ENCODE results near the gene GMCL1.
"Not testable (repeated sequence)": the region's sequence is repeated elsewhere in the genome, so short reads cannot be mapped to it uniquely, and the experiment has no call there.

GMCL1 gene

DNA sequence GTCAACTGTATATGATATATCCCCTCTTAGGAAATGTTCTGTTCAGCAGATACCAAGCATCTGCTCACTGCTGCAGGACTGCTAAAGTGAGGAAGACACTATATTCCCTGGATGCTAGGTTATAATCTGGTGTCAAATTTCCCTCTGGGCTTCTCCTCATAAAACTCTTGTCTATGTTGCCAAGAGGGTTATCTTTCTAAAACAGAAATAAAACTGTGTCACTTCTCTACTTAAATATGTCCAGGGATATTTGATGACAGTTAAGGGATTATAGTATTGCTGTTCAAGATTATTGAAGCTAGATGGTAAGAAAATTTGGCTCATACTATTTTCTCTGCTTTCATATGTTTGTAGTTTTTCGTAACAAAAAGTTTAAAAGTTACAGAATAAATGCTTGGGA is 33.8 kb downstream of the GMCL1 start:
- no peak for DNase-seq

DNA sequence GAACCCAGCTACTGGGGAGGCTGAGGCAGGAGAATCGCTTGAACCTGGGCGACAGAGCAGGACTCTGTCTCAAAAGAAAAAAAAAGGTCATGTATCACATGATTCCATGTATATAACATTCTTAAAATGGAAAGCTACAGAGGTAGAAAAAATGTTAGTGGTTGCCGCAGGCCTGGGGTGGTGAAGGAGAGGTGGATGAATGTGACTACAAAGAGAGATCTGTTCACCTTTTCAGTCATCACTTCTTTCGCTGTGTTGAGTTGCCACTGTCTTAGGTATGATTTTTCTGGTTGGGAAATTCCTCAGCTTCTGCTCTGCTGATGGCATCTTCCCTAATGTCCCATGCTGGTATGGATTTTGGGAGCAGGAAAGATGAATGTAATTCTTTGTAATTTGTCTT is 59.0 kb downstream of the GMCL1 start:
- DNase-seq: no peak

DNA sequence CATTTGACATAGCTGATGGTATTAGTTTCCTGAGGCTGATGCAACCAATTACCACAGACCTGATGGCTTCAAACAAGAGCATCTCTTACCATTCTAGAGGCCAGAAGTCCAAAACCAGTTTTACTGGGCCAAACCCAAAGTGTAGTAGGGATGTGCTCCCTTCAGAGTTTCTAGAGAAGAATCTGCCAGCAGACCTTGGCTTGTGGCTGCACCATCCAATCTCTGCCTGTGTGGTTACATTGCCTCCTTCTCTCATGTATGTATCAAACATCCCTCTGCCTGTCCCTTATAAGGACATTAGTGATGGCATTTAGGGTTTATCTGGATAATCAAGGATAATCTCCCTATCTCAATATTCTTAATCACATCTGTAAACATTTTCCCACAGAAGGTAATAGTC is 59.8 kb downstream of the GMCL1 start:
- no peak for DNase-seq

DNA sequence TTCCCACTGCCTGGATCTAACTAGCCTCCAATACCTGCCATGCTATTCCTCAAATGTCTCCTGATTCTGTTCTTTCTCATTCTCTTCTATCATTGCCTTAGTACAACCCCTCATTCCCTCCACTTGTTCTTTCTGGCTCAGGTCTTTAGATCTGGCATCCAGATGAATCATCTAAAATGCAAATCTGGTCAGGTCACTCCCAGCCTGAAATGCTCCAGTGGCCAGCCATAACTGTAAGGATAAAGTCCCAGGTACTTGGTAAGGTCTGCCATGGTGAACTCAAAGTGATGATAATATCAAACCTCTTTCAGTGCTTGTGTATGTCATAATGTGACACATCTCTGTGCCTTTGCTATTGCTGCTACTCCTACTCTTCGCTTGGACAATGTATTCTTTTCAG is 61.4 kb downstream of the GMCL1 start:
- DNase-seq: no peak

DNA sequence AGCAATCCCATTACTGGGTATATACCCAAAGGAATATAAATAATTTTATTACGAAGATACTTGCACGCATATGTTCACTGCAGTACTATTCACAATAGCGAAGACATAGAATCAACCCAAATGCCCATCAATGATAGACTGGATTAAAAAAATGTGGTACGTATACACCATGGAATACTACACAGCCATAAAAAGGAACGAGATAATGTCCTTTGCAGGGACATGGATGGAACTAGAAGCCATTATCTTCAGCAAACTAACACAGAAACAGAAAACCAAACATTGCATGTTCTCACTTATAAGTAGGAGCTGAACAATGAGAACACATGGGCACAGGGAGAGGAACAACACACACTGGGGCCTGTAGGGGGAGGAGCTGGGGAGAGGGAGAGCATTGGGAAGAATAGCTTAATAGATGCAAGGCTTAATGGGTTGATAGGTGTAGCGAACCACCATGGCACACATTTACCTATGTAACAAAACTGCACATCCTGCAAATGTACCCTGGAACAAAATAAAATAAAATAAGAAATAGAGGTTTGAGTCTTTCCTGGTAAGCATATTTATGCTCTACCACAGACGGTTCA is 63.5 kb downstream of the GMCL1 start:
- not testable (repeated sequence) for DNase-seq

DNA sequence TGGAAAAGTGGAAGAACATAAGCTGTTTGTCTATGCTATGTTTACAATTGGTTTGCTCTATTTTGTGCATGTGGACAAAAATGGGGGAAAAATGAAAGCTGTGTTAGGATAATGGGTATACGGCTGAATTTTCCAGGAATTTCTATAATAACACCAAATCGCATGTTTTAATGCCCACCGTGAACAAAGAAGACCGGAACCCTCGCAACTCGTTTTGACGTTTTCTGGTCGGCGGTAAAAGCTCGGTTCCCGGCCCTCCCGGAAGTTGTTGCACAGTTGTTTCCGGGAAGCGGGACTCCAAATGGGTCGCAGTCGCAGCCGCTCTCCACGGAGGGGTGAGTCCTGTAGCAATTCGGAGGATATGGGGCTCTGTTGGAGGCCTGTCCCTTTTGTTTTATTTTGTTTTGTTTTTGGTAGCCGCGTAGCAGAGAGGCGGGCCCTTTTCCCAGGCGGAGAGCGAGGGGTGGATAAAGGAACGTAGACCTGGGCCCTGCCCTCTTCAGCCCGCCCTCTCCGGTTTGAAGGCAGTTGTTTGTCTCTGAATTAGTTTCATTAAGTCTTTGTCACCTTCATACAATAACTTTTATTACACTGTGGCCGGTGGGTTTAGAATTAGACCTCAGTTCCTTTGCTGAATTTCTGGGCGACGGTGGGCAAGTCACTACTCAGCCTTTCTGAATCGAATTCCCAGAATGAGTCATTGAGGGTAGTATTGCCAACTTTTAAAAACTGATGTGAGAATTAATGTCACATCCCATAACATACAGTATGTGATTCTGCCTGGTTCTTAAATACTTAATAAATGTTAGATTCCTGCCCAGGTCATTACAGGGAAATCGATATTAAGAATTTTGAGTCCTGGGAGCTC is 64.5 kb downstream of the GMCL1 start, which contains the start of gene SNRNP27:
SNRNP27 (plus strand) TSS at position 273 of the 868 bp plus-strand sequence; CDS start at position 302, 29 bp downstream.
- DNase-seq: peak; percentile 40

DNA sequence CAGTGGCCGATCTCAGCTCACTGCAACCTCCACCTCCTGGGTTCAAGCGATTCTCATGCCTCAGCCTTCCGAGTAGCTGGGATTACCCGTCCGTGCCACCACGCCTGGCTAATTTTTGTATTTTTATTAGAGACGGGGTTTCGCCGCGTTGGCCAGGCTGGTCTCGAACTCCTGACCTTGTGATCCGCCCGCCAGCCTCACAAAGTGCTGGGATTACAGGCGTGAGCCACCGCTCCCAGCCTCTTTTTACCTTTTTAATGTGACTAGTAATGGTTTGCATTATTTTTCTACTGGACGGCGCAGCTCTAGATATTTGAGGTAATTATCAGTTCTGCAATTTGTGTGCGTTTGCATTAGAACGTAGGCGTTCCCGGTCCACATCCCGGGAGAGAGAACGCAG is 65.3 kb downstream of the GMCL1 start:
- not testable (repeated sequence) for DNase-seq

DNA sequence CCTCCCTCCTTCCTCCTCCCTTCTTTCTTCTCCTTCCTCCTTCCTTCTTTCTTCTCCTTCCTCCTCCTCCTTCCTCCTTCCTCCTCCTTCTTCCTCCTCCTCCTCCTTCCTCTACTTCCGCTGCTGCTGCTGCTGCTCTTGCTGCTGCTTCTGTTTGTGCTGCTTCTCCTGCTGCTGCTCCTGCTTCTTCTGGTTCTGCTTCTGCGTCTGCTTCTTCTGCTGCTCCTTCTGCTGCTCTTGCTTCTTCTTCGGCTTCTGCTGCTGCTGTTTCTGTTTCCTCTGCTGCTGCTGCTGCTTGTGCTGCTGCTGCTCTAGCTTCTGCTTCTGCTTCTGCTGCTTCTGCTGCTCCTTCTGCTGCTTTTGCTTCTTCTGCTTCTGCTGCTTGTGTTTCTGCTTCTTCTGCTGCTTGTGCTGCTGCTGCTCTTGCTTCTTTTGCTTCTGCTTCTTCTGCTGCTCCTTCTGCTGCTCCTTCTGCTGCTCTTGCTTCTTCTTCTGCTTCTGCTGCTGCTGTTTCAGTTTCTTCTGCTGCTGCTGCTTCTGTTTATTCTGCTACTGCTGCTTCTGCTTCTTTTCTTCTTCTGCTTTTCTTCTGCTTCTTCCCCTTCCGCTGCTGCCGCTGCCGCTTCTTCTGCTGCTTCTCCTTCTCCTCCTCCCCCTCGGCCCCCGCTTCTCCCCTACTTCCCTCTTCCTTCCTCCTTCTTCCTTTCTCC is 72.9 kb downstream of the GMCL1 start:
- DNase-seq: no peak

DNA sequence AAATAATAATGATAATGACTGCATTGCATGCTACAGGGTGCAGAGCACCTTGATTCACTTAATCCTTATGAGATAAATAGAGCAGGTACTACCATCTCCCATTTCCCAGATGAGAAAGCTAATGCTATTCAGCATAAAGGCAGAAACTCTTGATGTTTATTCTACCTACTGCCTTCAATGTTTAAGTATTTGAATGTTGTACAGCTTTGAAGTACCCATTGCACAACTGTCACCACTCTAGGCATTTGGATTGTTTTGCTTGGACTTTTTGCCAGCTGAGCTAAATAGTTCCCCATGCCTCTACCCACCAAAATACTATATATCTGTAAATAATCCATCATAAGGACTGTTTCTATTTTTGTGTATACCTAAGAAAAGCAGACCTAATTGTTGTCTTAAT is 77.8 kb downstream of the GMCL1 start:
- no peak for DNase-seq

DNA sequence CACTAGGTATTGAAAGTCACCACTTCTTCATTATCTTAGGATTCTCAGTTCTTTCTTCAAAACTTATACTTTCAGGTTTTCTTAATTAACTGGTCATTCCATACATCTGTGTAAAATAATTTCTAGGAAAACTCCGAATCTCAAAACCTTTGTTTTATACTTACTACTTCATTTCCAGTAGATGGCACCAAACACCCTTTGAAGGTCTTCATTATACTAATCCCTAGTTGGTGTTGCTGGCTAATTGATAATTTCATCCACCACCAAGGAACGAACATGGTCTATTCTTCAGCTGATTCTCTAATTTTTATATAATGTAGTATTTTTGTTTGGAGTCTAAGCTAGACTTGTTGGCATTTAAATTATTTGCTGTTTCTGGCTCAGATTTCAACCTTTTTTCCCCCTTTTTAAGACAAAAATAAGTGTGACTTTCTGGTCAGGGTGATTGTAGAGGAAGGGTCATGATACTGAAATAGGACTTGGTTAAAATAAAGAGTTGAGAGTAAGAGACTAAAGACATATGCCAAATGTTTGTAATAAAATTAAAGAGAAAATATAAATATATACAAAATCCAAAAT is 82.6 kb downstream of the GMCL1 start:
- no peak for DNase-seq

DNA sequence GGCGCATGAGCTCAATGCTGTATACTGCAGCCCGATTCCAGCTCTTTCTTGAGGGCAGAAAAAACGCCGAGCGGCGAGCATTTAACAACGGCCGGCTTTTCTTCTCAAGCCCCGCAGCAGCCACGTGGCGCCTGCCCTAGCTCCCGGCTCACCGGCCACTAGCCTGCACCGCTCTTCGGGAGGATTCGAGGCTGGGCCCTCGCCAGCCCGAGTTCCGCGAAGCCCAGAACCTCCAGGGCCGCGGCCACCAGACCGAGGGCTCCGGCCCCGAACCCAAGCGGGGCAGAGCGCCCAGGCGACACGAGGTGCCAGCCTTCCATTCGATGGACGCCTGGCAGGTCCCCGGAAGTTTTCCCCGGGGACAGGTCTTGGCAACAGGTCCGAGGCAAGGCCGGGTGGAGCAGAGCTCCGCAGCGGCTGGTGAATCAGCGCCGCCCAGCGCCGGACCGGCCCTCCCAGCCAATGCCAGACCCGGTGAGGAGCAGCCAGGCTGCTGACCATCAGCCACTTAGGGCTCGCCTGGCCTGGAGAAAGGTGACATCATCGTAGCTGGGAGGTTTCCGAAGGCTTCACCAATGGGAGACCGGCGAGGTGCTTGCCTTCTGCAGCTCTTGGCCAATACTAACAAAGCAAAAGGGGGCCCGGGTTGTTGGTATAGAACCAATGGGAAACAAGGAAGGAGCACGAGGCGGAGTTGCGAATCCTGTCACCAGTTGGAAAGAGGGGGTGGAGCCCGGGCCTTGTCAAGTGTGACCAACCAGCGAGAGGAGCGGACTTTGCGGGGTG is 84.9 kb downstream of the GMCL1 start:
- DNase-seq: peak; percentile 98

DNA sequence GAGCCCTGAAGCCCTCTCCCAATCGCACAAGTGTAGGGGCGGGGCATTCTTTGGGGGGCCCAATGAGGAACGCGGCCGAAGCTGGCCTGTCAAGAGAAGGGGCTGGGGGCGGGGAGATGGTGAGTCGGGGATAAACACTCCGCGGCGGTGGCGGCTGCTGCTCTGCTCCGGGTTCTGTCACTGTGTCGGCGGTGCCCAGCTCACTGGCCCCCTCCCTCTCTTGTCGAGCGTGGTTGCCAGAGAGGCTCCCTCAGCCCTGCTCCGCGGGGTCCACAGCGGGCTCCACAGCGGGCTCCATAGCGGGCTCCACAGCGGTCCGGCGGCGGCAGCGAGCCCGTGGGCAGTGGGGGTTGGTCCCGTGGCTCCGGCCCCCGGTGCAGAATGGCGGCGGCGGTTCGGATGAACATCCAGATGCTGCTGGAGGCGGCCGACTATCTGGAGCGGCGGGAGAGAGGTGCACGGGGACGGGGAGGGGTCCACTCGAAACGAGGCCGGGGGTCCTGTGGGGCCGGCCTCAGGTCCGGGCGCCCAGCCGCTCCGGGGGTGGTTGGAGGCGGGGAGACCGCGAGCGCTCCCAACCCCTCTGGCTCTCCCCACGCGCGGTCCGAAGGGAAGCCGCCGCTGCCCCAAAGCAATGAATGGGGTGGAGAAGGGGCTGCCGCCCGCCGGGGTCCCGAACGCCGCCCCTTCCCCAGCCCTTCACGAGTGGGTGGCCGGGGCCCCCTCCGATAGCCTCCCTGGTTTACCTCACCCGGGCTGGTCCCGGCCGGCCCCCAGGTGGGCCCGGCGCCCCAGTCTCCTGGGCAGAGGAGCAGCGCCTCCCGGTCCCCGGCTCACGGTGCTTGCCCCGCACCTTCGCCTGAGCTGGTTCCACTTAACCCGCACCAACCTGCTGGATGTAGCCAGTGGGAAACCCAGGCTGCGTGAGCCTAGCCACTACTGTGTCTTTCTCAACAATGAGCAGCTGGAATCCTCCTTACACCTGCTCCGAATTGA is 85.8 kb downstream of the GMCL1 start, which contains the start of gene MXD1:
MXD1 (plus strand) TSS at position 160 of the 996 bp plus-strand sequence; CDS start at position 382, 222 bp downstream.
- DNase-seq: no peak

DNA sequence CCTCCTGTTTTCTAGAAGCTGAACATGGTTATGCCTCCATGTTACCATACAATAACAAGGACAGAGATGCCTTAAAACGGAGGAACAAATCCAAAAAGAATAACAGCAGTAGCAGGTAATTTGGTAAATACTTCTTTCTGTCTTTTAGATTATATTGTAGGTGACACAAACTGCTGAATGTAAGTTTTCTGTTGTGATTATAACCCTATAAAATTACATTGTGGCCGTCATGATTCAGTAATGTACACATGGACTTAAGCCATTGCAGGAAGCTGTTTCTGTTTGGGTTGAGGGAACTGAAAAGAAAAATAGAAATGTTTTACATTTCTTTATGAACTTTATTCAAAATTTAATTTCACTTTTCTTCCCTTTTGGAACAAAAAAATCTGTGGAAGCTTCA is 86.6 kb downstream of the GMCL1 start:
- no peak for DNase-seq

DNA sequence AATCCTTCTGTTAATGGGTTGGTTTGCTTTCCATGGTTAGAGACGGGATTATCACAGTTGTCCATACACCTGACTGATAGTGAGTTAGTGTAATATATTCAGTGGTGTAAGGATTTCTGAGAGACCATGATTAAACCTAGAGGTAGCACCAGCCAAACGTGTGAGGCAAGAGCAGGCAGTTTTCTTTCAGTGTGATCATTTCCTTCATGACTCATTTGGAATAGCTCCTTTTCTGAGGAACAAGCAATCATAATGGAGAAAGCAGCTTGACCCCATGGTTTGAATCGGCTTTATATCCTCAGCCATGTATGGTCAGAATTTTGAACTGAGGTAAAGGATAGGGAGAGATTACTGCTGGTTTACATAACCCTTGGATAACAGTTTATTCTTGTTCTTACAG is 88.4 kb downstream of the GMCL1 start:
- no peak for DNase-seq

DNA sequence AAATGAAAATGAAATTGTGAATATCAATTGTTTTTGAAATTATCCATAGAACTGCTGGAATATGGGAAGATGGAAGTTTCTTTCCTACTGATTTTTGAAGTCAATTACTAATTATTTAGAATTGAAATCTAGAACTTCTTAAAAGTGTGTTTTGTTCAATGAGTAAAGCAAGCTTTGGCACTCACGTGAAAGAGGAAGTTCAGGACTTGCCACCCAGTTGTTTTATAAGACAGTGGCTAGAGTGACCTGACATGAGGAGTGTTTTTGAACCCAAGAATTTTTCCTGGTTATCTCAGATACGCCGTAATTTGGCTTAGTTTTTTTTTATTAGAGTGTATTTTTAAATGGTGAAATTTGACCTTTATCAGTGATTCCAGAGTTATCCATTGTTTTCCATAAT is 88.9 kb downstream of the GMCL1 start:
- no peak for DNase-seq

DNA sequence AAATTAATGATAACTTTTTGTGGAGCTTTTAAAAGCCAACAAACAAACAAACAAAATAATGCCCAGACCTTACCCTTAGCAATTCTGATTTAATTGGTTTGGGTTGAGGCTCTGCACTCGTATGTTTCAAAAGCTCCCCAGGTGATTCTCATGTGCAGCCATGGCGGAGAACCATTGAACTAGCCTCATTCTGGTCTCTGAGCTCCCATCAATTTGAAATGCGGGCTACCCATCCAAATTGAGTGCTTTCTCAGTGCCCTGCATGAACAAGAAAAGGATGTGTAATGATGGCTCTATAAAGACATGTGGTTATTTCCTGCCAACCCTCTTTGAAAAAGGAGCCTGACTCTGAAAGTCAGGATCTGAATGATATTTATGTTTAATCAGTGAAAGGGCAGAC is 93.7 kb downstream of the GMCL1 start:
- no peak for DNase-seq

DNA sequence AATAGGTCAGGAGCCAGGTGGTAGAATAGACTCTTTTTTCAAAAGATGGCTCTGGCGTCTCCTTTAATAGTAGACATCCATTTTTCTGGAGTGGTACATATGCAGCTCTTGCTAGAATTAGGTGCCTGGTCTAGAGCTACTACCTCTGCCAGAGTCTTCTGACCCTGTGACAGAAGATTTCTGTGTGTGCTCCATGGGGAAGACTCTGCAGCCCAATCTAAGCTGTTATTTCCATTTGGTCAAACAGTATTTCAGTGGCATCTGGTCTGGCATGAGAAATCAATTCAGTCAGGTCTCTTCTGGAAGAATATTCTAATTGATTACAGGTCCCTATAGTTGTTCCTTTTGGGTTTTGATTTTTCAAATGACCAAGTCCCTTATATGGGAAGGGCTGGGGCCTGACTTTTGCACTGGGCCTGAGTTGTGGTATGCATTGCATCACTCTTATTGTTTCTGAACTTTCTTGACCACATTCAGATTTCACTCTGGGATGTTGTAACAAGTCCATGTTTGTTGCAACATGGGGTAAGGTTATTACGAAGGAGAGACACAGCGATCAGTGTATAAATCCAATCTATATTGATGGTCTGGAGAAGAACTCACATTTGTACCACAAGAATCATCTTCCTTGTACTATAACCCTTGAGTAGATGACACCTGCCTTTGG is 97.5 kb downstream of the GMCL1 start:
- no peak for DNase-seq
